Measurements from ENCODE around the gene SLC22A23.

SLC22A23 gene

GRCh38 chr6:3368685-3369084 is 88.2 kb downstream of the SLC22A23 start:
- no peak for DNase-seq

GRCh38 chr6:3367630-3368029 is 89.2 kb downstream of the SLC22A23 start:
- DNase-seq = no peak

- no peak for DNase-seq
Observed at GRCh38 chr6:3366596-3367413, 90.0 kb downstream of the SLC22A23 start.

- DNase-seq = no peak
Observed at GRCh38 chr6:3364391-3364790, 92.5 kb downstream of the SLC22A23 start.

- DNase-seq = no peak
Observed at GRCh38 chr6:3363296-3364025, 93.4 kb downstream of the SLC22A23 start.

GRCh38 chr6:3361312-3362037 is 95.4 kb downstream of the SLC22A23 start:
- DNase-seq = no peak

GRCh38 chr6:3360727-3361045 is 96.2 kb downstream of the SLC22A23 start:
- DNase-seq = no peak

- no peak for DNase-seq
Observed at GRCh38 chr6:3359973-3360726, 96.7 kb downstream of the SLC22A23 start.

- DNase-seq = no peak
Observed at GRCh38 chr6:3359101-3359752, 97.6 kb downstream of the SLC22A23 start.

GRCh38 chr6:3358413-3359100 is 98.3 kb downstream of the SLC22A23 start:
- DNase-seq = no peak

- no peak for DNase-seq
Observed at GRCh38 chr6:3357678-3358077, 99.2 kb downstream of the SLC22A23 start.

GRCh38 chr6:3356824-3357420 is 99.9 kb downstream of the SLC22A23 start:
- DNase-seq = no peak

GRCh38 chr6:3356056-3356823 is 100.6 kb downstream of the SLC22A23 start:
- DNase-seq = peak; percentile 55

GRCh38 chr6:3355358-3356055 is 101.3 kb downstream of the SLC22A23 start:
- DNase-seq = peak; percentile 20

- DNase-seq = no peak
Observed at GRCh38 chr6:3355011-3355357, 101.9 kb downstream of the SLC22A23 start.

GRCh38 chr6:3353939-3354338 is 102.9 kb downstream of the SLC22A23 start:
- DNase-seq = no peak

GRCh38 chr6:3353213-3353903 is 103.5 kb downstream of the SLC22A23 start:
- no peak for DNase-seq

GRCh38 chr6:3352678-3353077 is 104.2 kb downstream of the SLC22A23 start:
- DNase-seq = no peak

- no peak for DNase-seq
Observed at GRCh38 chr6:3351829-3352524, 104.9 kb downstream of the SLC22A23 start.
